Fibroblast of skin of right quadriceps (primary cell): ENCODE data around the gene KIF25.
A peak's percentile ranks its signal among the peaks of the same experiment; 100 is the strongest.

Experiments used
- DNase-seq: peaks from one replicate; pipeline ENCODE4 v3.0.0-alpha.2; 2013

The KIF25 gene, protein sequence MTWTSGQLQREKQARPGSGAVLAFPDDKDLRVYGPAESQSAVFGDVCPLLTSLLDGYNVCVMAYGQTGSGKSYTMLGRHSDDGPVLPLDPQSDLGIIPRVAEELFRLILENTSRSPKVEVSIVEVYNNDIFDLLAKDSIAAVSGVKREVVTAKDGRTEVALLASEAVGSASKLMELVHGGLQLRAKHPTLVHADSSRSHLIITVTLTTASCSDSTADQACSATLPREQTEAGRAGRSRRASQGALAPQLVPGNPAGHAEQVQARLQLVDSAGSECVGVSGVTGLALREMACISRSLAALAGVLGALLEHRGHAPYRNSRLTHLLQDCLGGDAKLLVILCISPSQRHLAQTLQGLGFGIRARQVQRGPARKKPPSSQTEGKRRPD

DNA sequence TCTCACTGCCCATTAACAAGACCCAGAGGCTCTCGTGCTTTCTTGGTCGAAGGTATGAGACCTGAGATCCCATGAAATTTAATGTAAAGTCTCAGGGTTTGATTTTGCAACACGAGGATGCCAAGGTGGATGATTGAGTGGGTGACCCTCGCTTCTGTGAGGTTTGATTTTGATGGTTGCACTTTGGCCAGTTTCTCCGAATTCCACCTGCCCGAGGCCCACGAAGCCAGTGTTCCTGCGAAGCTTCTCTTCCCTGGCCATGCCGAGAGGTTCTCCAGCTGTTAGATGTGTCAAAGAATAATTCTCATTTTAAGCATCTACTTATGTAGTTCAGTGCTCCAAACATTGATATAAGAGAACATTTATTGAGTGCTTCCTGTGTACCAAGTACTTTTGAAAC is at the start of gene KIF25:
KIF25 (plus strand) TSS at position 30 of the 400 bp plus-strand sequence. CDS start 31,915 bp downstream, outside the sequence.
- DNase-seq = no peak

DNA sequence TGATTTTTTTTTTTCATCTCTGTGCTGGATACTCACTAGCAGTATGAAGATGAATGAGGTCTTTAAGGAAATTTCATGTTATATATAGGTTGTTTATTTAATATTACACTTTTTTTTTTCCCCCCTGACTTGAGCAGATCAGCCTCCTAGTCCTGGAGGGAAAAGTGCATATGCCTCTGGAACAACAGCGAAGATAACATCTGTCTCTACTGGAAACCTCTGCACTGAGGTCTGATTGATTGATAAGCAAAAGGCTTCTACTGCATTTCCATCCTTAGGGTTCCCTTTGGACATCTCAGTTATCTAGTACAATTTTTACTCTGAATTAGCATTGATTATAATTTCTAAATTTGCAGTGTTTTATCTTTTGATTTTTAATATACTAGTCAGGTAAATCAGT is 49.8 kb upstream of the KIF25 start:
- DNase-seq = no peak

DNA sequence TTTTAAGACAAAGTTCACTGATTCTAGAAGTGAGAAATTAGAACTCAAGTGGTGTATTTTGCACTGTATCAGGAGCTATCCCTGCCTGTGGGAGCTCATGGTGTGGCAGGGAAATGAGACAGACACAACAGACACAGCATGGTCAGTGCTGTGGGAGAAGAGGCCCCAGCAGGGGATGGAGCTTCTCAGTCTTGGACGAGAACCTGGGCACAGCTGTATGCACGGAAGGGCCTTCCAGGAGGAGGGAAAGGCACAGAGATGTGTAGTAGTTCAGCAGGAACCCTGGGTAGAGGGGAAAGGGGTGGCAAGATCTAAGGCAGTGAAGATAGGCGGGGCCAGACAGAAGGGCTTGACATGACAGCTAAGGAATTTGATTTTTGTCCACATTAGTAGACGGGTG is 48.8 kb upstream of the KIF25 start:
- no peak for DNase-seq

DNA sequence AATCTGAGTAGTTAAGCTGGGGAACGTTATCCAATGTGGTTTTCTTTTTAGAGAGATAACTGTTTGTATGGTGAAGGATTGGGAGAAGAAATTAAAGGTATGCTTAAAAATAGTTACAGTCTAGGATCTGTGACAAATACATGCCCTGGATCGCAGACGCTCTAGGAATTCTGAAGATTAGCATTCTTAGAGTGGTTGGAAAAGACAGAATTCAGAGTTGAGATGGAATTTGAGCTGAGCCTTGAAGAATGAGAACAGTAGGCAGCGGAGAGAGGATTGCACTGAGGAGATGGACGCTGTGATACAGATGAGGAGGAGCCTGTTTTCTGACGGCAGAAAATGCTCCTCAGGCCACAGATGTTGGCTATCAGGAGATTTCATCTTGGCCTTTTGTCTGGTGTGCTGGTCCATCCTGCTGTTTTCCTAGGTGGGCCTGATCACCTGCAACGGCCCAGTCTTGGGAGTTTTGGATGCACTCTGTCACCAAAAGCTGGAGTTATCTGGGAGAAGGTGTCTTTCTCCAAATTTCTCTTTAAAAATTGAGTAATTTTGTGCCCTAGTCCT is 48.3 kb upstream of the KIF25 start:
- DNase-seq = peak; percentile 18

DNA sequence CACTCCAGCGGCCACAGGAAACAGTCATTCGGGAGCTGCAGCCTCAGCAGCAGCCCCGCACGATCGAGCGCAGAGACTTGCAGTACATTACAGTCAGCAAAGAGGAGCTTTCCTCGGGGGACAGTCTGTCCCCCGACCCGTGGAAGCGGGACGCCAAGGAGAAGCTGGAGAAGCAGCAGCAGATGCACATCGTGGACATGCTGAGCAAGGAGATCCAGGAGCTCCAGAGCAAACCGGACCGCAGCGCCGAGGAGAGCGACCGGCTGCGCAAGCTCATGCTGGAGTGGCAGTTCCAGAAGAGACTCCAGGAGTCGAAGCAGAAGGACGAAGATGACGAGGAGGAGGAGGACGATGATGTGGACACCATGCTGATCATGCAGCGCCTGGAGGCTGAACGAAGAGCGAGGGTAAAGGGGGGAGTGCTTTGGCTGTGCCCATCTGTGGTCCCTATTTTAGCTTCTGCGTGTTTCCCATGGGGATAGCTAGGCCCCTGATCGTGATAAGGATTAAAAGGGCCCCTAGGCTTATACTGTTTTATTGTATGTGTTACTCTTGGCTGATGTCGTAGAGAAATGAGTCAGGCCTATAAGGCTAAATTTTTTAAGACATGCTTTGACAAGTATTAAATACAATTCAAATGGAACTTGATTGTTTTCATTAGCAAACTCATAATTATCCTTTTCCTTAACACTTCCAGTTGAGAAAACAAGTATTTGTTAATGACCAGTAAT is 45.5 kb upstream of the KIF25 start:
- no peak for DNase-seq

DNA sequence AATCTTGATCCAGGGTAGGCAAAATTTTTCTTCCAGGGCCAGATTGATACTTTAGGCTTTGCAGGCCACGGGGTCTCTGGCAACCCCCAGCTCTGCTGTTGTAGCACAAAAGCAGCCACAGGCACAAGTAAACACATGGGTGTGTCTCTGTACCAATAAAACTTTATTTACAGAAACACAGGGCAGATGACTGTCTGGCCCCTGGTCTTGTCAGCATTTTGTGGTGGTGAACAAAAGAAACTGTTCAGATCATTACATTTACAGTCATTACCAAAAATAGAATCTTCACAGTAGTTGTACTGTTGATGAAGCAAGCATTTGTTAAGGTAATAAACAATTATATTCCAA is 45.0 kb upstream of the KIF25 start:
- DNase-seq = no peak

DNA sequence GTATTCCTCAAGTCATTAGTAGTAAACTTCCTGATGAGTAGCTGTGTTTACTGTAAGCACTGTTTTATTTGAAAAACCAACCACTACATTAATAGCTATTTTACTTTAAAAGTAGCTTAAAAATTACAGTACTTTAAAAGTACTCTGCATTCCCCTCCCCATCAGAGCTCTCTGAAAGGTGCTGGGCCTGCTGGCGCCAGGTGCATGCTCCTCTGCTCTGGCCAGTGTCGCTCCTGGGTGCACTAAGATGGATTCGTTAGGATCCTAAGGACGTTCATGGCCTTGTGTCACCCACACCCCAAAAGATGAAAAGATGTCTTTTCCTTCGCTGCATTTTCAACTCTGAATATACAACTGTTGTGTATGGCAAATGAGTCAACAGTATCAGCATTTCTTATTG is 43.9 kb upstream of the KIF25 start:
- no peak for DNase-seq

DNA sequence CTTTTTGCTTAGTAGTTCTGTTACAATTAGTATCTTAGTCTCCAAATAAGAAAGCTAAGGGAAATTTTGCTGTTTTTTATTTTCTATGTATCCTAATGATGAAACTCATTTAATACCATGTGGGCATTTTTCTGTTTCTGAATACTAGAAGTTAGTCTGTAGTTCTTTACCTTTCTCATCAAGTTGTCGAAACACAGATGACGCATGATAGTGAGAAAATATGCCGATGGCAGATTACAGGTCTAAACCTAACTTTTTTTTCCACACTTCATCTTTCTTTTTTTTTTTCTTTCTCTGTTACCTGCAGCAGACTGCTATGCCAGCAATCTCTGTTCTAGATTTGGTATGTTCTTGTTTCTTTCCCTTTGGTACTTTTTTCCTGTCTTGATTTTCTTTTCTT is 43.3 kb upstream of the KIF25 start:
- no peak for DNase-seq

DNA sequence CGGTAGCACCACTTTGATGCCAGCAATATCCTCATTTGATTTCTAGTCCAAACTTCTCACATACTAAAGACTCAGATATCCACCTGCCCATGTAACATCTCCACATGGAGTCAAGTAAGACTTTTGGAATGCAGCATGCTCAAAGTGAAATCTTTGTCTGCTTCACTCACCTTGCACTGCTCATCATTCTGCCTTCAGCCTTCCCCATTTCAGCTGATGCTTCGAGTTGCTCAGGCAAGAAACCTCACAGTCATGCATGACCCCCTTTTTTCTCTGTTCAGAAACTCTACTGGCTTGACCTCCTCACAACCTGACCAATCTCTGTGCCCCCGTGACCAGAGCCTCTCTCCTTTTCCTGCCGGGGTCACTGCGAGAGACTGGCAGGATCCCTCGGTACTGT is 41.0 kb upstream of the KIF25 start:
- DNase-seq = no peak

DNA sequence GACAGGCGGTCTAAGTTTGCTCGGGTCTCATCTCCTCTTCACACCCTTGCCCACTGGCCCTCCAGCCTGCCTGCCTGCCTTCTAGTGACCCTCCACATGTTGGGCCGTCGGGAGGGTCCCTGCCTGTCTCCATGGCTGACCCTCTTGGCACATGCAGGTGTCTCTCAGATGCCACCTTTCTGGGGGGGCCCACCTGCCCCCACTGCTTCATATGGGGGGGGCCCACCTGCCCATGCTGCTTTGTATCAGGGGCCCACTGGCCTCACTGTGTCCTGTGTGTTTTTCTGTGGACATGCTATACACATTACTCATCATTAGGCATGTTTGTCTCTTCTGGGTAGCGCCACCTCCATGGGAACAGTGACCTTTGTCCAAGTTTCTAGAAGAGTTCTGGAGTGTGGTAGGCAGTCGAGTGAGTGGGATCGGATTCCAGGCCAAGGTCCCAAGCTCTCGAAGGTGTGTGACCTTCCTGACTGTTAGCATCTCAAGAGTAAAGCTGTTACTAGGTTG is 40.4 kb upstream of the KIF25 start:
- peak; percentile 18 for DNase-seq

DNA sequence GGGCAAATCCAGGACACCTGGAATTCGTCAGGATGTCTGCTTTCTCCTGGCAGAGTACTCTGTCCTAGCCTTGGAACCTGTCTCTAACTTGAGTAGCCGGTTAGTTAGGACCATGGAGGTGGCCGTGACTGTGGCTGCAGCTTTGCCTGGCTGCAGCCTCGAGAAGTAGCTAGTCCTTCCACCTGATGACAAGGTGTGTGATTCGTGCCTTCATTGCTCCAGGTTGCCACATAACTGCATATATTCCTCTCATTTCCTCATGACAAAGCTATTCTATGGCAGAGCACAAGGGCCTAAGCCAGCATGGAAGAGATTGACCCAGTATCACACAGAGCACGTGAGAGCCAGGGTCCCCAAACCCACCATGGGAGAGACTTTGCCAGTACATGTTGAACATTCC is 39.8 kb upstream of the KIF25 start:
- no peak for DNase-seq

DNA sequence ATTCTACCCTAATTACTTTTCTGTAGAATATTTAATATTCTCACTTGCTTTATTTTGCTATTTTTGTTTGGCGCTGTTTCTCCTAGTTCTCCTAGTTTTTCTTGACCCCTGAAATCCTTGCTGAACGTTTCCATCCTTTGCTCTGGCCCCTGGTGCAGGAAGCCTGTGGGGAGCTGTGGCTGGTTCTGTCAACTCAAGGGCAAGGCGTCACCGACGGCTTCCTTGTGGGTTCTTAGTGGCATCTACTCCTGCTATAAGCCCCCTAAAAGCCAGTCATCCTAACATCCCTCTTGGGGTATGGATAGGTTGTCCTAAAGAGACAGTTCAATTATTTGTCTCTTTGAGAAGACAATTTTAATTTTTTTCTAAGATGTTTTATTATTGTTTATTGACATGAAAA is 36.9 kb upstream of the KIF25 start:
- DNase-seq = no peak

DNA sequence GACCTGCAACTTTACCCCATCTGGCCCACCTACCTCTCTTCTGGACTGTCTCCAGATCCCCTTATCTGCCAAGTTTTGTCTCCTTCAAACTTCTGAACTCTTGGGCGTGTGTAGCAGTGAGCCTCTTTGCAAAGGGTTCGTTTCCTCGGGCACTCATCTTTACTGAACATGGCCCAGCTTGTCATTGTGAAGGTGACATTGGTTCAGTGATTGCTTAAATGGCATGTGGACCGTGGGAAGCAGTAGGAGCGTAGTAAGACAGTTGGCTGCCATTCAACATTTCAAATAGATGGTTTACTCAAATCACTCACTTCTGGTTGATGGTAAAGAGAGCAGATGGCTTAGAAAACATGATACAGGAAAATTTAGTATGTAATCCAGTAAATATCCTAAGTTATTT is 34.8 kb upstream of the KIF25 start:
- DNase-seq = no peak

DNA sequence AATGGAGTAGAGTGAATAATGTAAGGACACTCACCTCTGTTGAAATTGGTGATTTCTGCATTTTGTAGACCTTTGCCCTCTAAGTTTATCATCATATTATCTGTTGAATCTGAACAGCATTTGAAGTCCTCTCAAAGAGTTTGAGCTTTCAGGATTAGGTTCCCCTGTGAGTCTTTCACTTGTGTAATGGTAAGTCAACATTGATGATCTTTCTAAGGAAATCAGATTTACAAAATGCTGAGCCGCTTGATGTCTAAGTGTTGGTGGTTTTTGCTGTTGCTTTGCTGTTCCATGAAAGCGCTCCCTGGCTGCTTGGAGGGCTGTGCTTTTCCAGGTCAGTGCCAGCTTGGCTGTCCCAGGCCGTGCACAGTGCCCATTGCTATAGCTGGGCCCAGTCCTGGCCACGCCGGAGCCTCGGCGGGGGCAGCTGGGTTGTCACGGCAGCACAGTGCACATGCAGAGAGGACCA is 33.8 kb upstream of the KIF25 start:
- DNase-seq = no peak

DNA sequence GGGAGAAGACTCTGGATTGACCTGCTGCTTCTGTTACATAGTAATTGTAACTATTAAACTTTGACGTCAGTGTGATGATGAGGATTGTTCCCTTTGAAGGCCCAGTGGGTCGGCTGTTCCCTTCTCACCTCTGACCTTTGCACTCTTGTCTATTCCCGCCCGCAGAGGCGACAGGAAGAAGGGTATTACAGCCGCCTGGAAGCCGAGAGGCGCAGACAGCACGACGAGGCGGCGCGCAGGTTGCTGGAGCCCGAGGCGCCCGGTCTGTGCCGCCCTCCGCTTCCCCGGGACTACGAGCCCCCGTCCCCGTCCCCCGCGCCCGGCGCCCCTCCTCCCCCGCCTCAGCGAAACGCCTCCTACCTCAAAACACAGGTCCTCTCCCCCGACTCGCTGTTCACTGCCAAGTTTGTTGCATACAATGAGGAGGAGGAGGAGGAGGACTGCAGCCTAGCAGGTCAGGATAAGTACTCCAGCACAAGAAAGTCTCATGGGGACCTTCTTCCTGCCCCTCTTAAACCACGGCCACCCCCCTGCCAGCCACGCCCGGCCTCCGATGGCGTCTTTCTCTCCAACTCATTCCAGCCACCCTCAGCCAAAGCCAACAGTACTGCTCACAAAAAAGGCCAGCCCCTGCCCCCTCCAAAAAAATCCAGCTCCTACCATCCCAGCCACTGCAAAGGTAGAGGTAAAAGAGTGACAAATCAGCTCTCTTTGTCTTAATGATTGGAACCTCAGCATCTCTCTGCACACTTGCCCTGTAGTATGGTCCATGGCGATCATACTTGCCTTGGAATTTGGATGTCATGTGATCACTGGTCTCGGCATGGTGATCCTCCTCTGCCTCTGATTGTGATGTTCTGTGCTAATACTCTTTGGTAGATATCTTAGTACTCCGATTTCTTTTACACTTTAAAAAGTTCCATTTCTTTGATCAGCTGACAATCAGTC is 31.6 kb upstream of the KIF25 start:
- no peak for DNase-seq

DNA sequence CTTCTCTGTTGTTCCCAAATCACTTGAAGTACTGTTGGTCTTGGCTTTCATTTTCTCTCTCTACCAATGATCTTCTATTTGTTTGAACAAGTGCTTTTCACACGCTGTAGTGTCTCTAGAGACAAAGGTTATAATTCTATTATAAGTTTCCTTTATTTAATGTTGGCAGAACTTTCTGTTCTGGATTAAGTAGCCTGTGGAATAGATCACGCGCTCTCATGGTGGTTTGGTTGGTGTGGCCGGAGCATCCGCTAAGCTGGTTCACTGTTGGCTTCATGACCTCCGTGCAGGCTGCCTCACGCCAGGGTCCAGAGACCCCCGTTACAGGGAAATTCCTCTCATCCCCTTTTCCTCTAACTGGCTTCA is 30.9 kb upstream of the KIF25 start:
- no peak for DNase-seq

DNA sequence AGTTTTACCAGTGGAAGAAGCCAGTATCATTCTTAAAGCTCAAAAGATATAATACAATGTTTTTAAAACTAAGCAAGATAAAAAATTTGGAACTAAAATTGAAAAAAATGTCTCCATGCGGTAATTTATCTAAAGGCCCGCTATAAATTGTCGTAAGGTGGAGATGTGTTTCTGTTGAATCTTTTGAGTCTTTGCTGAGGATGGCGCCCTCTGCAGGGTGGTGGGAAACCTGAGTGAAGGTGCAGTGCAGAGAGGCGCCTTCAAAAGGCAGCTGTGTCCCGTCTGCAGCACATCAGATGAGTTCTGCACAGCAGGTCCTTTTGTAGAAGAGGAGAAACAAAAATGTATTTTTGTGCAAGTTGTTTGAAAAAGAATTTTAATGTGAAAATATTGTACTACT is 29.4 kb upstream of the KIF25 start:
- no peak for DNase-seq

DNA sequence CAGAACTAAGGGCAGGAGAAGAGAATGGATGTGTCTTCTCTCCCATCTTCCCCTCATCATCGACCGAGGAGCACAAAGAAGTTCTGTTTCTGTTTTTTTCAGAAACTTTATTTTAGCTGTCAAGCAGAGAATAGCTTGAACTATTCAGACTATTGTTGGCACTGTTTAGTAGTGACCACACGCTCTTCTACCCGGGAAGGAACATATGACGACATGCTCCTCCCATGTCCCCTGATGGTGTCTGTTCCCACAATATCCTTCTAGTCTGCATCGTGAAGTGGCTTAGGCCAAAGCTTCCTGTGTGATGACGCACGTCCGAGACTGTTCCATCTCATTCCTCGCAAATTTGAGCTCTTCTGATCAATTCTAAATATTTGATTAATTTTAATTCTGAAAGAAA is 27.2 kb upstream of the KIF25 start:
- DNase-seq = no peak

DNA sequence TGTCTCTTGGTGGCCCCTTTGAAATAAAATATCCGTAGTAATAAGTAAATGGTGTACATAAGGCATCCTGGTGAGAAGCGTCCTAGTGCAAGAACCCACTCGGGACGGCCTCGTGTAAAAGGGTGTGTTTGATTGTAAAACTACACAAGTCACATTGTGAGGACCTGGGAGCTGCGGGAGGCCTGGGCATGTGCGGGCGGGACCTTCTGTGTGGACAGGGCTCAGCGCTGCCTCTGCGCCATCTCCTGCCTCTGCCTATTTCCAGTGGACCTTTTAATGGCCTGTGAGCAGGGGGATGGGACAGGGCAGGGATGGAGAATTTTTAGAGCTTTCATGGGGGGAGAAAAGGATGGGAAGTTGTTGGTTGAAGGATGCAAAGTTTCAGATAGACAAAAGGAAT is 25.3 kb upstream of the KIF25 start:
- no peak for DNase-seq

DNA sequence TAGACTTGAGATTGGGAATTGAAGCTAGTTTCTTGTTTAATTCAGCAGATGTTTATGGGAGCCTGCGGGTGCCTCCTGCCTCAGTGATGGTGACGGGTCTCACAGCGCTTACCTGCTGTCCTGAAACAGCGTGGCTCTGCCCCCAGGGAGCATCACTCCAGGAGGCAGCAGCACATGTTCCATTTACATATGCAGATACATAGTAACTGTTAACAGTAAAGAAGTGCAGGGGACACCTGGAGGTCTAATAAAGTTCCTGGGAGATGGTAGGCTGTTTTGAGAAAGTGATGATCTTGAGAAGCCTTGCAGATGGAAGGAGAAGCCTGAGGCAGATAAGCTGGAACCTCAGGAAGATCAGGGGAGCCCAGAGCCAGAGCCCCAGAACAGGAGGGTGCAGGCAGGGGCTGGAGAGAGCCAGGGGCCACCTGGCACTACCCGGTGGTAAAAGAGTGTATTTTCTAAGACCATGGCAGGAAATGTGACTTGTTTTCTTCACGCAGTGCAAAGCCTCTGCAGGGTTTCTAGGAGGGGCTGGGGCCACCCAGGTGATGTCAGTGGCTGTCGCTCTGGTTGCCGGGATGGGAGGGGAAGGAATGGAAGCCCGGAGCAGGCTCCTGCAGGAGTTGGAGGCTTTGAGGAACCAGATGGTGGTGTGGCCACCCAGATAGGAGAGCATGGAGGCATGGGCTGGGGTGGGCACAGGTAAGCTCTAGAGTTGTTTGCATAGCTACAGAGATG is 24.2 kb upstream of the KIF25 start:
- no peak for DNase-seq

DNA sequence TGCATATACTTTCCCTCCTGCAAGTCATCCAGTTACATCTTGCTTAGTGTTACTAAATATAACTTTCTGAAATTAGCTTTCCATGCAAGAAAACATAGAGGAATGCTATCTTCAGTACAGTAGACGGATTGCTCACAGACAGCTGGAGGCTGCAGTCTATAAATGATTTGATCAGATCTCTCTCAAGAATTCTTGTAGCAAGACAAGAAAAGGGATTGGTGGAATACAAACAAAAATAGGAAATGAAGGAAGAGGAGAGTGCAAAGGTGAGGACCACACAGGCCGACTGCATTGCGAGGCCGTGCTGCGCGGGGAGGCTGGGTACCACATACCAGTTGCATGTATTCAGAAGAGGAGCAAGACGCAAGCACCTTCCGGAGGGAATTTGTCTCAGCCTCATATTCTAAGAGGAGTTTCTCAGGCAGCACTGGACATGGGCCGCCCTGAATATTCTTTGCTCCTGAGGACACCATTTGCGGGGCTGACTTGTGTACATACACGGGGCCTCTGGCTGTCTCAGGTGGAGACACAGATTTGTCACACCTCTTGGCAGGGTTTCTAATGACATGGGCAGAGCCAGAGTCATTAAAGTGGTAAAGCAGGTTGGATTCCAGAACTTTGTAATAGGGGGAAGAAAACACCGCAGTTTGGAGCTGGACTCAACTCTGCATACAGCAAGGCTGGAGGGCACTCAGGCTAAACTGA is 22.7 kb upstream of the KIF25 start:
- DNase-seq = no peak

DNA sequence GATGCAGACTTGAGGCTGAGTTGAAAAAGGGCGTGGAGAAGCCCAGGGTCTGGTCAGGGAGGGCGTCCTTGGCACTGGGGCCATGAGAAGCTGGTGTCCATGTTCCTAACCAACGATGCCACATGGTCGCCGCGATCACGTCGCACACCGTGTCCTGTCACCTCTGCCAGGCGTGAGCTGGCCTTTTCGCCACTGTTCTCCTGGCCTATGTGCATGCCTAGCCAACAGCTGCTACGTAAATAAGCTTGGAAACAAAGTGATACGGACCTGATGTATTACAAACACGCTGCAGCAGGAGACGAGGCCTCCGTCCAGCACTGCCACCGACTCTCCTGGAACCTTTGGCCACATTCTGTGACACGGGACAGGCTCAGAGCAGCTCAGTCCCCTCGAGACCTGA is 22.0 kb upstream of the KIF25 start:
- DNase-seq = no peak
